Peyer's patch (tissue), 4 donors: ENCODE data around the gene MTCL1.

ENCODE experiments used
- CTCF ChIP-seq, 6 experiments: fragments of 450-650 bp in 4 of 6; fragments of 200-600 bp in 2 of 6; sonication (generic) in 1 of 6; IDR thresholded peaks; one replicate each; pipeline ENCODE4 v1.5.1; 2017 to 2019; ENCODE audit warnings: antibody characterized with exemption in 6 of 6, mild to moderate bottlenecking in 3 of 6, moderate library complexity in 1 of 6
- POLR2A ChIP-seq, 2 donors: fragments of 450-650 bp; IDR thresholded peaks; one replicate each; pipeline ENCODE4 v1.5.1; 2017; ENCODE audit warnings: antibody characterized with exemption in 2 of 2, mild to moderate bottlenecking in 2 of 2, moderate library complexity in 2 of 2

DNA sequence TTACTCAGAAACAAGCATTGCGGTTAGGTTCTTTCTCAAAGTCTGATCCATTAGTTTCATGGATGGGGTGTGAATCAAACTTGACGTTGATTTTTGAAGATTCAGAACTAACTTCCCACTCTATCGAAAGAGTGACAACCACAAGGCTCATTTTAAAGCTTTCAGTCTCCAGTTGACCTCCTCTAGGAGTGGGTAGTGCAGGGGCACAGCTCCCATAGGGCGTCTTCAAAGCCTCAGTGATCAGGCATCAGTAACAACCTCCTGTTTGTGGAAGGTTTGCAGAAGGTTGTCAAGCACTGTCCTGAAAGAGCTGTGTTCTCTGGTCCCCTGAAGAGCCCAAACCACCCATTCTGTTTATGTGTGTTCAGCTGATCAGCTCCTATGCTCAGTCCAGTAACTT lies 10.2 kb downstream of the MTCL1 start:
- TF ChIP-seq CTCF (IDR thresholded peaks at IDR 0.05) (no peak), POLR2A (IDR thresholded peaks at IDR 0.05) (no peak)
